ENCODE measurements around the gene PRDM5.
"Not testable (repeated sequence)": the region's sequence is repeated elsewhere in the genome, so short reads cannot be mapped to it uniquely, and the experiment has no call there.

The PRDM5 gene

DNA sequence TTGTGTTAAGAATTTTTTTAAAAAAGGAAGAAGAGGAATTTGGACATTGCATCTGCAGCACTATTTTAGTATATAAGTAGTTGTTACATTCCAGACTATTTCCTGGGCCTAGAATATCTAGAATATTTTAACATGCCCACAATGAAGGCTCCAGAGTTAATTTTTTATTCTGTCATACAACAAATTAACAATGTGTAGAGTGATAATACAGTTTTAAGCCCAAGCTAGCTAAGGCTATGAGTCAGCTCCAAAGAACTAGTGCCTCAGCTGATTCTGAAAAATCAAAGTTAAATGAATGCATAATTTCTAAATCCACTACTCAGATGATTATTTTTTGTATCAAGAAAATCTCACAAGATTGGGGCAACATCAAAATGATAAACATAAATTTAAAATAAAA lies 231.4 kb downstream of the PRDM5 start:
- no peak for DNase-seq

DNA sequence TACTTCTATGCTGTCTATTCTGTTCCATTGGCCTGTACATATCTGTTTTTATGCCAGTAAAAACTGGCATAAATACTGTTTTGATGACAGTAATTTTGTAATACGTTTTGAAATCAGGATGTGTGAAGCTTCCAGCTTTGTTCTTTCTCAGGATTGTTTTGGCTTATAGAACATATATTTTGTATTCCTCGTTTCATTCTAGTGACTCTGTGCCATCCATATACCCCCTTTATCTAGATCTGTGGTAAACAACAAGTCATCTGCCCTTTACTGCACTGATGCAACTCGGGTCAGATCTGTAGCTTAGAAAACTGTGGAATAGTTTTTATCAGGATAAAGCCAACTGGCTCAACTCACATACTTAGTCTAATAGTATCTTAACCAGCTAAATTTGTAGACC lies 233.7 kb downstream of the PRDM5 start:
- DNase-seq: no peak

DNA sequence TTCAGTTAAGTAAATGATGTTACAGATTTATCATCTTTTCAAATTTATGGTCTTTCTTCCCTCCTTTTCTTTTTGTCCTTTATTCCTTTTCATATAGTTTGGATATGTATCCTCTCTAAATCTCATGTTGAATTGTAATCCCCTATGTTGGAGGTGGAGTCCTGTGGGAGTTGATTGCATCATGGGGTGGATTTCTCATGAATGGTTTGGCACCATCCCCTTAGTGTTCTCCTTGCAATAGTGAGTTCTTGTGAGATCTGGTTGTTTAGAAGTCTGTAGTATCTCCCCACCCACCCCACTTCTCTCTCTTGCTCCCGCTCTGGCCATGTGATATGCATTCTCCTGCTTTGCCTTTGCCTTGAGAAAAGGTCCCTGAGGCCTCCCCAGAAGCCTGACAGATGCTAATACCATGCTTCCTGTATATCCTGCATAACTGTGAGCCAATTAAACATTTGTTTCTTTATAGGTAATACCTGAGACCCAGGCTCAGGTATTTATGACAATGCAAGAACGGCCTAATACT lies 236.7 kb downstream of the PRDM5 start:
- DNase-seq: no peak

DNA sequence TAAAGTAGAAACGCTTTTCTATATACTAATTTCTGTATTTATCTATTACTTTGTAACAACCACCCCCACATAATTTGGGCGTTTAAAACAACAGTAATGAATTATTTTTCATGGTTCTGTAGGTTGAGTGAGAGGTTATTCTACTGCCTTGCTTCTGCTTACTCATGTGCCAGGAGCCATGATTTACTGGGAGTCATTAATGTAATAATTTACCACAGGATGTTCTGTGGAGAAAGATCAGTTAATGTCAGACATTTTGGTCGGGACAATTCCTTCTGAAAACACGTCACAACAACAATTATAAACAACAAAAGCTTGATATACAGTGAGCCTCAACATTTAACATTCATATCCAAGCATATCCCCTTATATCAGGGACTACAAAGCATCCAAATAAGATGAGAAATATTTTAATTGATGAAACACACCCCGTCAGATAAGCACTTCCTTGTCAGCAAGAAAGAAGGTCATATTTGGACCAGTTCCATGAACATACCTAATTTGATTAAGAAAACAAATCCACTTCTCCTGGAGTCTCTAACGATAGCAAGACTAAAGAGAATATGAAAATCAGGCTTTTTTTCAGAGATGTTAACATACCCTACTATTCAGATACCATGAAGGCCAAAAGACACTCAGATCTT lies 238.5 kb downstream of the PRDM5 start:
- DNase-seq: no peak

DNA sequence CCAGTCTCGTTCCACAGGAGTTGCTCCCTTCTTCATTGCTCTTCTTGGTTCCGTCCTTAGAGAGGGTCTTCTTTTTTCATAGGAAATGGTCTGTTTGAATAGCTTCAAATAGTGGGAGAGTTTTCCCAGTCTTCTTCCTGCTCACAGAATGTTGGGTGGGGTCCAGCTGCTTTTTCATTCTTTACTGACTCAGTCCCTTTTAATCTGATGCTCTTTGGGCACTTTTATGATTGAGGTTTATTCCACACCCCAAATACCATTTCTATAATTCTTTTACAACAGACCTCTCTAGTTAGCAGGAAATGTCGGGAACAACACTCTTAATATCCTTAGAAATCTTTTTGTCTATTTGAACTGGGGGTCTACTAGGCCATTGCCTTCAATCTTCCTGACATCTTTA lies 239.5 kb downstream of the PRDM5 start:
- DNase-seq: no peak

DNA sequence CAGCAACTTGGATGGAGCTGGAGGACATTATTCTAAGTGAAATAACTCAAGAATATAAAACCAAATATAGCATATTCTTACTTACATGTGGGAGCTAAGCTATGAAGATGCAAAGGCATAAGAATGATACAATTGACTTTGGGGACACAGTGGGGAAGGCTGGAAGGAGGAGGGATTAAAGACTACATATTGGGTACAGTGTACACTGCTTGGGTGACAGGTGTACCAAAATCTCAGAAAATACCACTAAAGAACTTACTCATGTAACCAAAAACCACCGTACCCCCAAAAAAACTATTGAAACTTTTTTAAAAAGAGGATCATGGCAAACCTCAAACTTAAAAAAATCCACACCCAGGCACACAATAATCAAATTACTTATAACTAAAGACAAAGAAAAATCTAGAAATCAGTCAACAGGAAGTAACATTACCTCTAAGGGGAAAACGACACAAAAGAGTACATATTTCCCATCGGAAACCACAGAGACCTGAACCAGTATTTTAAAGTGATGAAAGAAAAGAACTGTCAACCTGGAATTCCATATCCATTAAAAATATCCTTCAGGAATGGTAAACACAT lies 241.8 kb downstream of the PRDM5 start:
- no peak for DNase-seq

DNA sequence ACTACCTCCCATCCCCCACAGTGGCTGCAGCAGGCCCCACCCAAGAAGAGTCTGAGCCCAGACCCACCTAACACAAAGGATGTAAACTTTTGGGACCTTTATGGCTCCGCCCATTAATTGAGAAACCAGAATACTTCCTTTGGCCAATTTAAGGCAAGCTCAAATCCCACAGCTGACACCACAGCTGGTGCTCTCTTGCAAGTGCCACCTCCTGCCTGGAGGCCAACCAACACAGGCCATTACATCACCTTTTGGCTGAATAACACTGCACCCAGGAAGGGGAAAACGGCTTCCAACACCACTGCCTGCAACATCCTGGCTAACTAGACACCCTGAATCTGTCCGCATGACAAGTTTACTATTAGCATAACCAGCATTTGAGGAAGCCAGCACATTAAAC lies 248.8 kb downstream of the PRDM5 start:
- no peak for DNase-seq

DNA sequence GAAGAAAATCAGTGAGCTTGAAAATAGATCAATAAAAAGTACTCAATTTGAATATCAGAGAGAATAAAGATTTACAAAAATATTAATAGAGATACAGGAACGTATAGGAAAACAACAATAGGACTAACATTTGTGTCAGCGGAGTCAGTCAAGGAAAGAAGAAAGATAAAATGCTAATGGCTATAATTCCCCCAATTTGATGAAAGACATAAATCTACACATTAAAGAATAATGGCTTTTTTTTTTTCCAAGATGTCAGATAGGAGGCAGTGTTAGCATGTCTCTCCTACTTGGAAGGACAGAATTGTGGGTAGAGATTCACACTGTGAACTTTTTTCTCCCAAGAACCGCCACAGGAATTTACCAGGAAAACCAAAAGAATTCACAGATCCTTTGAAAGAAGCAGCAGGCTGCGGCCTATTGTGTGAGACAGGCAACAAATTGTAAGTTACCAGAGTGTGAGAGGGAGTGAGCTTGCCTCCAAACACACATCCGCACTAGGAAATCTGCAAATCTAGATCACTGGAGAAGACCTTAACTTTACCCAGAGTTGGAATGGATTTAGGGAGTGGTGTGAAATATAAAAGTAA lies 249.9 kb downstream of the PRDM5 start:
- DNase-seq: no peak

DNA sequence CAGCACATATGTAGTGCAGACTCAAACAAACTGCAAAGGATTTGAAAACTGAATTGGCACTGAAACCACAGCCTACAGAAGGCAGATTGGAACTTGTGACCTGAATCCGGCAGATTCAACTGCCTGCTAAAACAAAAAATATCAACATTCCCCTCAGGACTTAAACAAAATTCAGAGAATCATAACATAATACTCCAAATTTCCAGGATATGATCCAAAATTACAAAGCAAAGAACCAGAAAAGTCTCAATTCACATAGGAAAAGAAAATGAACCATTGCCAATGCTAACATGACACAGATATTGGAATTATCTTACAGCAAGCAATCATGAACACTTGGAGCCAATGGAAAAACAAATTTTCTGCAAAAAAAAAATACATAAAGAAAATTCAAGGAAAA lies 250.4 kb downstream of the PRDM5 start:
- DNase-seq: no peak

DNA sequence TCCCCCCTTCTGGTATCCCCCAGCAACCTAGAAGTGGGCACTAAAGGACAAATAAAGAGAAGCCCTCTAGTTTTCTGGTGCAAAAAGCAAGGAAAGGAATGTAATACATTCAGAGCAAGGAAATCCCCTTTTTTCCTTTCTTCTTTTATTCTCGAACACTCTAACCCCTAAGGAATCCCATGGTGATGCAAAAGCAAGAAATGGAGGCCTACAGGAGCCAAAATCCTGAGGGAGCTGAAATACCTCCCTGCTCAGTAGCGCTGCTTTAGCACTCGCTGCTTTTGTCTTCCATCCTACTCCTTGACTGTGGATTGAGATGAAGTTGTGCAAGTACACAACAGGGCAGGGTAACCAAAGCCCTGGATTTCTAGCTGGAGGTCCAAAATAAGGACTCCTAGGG lies 251.0 kb downstream of the PRDM5 start:
- DNase-seq: no peak

DNA sequence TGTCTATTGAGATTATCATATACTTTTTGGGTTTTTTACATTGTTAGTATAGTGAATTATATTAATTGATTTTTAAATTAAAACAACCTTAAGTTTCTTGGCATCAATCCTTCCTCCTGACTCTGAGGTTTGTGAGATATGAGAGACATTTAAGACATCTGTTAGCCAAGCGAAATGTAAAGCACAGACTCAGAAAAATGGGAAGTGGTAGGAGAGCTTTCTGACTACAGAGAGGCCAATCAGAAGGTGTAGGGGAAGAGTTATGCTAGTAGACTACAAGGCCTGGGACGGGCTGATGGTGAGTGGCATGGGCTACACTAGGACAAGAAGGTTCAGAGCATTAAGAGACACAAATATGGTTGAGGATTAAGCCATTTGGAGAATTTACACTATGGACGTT lies 255.4 kb downstream of the PRDM5 start:
- DNase-seq: no peak

DNA sequence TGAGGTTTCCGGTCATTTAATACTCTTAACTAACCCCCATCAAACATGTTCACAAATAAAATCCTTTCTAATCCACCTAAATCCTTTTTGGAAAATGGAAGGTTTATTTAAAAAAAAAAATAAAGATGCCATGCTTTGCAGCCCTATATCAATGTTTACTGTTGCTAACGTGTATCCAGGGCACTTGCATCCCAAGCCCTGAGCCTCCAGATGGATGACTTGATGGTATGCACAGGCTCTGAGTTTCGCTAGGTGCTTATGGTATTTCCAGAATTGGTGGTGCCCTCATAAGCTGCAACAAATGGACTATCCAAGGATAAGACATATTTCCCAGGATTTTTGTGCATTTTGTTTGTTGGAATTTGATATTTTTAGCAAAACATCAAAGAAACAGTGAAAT lies 257.7 kb downstream of the PRDM5 start:
- DNase-seq: no peak

DNA sequence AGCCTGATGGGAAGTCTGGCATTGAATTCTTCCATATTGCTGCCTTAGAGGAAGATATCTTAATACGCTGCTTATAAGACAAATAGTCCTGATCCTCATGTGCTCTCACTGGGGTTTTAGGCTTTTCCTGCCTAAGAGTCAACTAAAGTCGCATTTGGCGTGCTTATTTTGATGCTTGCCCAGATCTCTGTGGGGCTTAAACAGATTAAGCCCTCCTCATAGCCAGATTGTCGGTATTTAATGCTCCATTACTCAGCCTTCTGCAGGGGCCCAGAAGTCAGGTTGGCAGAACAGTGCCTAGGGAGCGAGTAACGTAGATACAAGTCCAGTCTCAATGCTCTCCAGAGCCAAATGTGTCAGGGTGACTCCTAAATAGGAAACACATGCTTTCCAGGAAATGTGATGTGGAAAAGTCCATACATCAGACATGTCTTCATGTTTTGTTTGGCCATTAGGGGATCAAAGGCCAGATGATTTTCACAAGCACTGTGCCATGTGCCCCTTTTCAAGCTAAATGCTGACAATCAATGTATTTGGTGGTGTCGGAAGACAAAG lies 262.8 kb downstream of the PRDM5 start:
- no peak for DNase-seq

DNA sequence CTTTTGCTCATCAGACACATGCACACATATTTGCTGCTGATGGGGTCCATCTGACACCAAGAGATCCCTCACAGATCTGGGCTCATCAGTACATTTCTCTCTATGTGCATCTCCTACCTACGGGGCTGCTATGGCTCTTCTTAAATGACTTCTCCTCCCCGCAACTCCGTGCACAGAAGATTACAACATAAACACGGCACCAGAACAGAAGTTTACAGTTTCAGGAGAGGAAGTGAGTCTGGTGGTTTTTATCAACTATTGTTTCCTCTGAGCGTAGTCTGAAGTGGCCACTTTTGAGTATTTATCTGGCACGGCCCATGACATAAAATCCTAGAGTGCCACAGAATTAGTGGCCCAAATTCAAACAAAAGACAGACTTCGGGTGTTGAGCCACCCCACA lies 263.8 kb downstream of the PRDM5 start:
- no peak for DNase-seq

DNA sequence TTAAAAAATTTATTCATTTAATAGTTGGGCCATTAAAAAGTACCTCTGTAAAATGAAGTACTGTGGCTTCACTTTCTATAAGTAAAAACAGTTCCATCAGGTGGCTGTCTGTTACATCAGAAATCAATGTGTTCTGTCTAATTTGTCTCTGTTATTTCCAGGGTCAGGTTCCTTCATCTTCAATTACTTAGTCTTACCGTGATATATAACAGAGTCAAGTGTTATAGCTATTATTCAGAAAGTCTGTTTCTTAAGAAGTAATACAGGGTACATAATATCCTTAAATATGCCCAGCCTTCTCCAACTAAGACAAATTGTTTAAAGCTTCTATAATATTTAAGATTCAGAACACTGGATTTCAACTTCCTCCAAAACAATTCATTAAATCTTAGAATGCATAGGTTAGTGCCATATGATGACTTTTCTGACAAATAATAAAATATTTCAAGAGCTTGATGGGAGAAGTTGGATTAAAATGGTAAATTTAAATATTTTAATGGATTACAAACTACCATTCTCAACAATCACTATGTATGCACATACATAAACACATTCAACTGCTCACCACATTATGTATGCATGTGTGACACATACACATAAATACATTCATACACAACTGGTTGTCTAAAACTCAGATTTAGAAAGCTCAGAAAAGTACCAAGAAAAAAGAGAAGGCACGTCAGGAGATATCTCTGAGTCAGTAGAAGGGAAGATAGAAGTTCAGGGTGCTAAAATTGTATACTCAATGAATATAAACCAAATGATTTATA lies 268.5 kb downstream of the PRDM5 start:
- no peak for DNase-seq

DNA sequence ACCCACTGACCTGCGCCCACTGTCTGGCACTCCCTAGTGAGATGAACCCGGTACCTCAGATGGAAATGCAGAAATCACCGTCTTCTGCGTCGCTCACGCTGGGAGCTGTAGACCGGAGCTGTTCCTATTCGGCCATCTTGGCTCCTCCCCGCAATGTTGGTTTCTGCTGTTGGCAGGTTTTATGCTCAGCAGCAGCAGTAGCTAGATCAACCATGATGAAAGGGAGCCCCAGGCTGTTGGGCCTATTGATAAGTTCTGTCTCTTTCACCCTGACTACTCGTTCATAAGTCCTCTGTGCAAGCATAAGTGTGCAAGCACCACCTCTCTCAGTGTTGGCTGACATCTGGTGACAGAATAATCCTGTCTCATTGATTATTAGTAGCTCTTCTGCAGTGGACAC lies 274.2 kb downstream of the PRDM5 start:
- not testable (repeated sequence) for DNase-seq

Measured in NCI-H2081 treated with DMSO at 0.1 percent for 48 hours (cell line).